Measurements from ENCODE around the gene FXYD6.

DNA sequence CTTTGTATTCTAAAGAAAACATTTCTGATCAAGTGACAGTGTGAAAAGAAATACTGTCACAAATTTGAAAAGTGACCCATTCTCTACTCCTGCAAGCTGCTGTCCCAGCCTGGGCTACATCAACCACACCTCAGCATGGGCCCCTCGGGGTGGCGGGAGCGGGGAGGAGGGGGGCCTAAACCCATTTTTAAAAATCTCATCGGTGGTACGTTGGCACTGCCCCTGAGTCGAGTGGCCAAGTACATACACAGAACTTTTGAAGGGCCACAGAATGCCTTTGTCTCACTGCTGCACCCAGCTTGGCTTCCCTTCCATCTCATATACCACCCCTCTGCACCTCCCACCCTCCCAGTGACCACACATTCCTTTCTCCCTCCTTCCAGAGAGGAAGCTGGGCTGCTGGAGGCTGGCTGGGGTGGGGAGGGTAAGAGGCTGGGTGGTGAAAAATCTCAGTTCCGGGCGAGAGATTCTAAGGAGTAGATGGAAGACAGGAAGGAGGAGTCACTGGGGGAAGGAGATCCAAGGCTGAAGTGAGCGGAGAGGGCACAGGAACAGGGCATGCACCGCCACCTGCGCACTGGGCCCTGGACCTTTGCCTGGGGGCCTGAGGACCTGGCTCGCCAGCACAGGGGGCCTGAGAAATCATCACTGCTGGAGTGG, 21.1 kb downstream of the FXYD6 start:
- no peak for TF ChIP-seq POLR2AphosphoS5 (IDR thresholded peaks at IDR 0.05; ENCODE audit: low read depth, low read length)
- TF ChIP-seq, protein P1, sequence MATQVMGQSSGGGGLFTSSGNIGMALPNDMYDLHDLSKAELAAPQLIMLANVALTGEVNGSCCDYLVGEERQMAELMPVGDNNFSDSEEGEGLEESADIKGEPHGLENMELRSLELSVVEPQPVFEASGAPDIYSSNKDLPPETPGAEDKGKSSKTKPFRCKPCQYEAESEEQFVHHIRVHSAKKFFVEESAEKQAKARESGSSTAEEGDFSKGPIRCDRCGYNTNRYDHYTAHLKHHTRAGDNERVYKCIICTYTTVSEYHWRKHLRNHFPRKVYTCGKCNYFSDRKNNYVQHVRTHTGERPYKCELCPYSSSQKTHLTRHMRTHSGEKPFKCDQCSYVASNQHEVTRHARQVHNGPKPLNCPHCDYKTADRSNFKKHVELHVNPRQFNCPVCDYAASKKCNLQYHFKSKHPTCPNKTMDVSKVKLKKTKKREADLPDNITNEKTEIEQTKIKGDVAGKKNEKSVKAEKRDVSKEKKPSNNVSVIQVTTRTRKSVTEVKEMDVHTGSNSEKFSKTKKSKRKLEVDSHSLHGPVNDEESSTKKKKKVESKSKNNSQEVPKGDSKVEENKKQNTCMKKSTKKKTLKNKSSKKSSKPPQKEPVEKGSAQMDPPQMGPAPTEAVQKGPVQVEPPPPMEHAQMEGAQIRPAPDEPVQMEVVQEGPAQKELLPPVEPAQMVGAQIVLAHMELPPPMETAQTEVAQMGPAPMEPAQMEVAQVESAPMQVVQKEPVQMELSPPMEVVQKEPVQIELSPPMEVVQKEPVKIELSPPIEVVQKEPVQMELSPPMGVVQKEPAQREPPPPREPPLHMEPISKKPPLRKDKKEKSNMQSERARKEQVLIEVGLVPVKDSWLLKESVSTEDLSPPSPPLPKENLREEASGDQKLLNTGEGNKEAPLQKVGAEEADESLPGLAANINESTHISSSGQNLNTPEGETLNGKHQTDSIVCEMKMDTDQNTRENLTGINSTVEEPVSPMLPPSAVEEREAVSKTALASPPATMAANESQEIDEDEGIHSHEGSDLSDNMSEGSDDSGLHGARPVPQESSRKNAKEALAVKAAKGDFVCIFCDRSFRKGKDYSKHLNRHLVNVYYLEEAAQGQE (IDR thresholded peaks at IDR 0.05; ENCODE audit: insufficient read depth in 1 of 2, low read depth in 2 of 2, low read length in 2 of 2): no peak
